T-cell (primary cell): ENCODE results near the gene ACTC1. TPM values are rescaled to one million over a fixed set of nuclear protein-coding genes. Genes with fewer than 3 reads are reported as not detected.
"Not testable (repeated sequence)": the region's sequence is repeated elsewhere in the genome, so short reads cannot be mapped to it uniquely, and the experiment has no call there.

Experiments
- ATAC-seq, 4 experiments: fragments of 200-7000 bp in 3 of 4; fragments of 150-1000 bp in 1 of 4; cut with Tn5 transposase; replicated peaks in 1 of 4; 1 replicate in 3 of 4; 2 replicates in 1 of 4; pipeline ENCODE4 v1.10.0; 2021; ENCODE audit warnings: moderate library complexity in 3 of 4, mild to moderate bottlenecking in 2 of 4, moderate number of reproducible peaks in 1 of 4
- CTCF ChIA-PET, 2 donors: fragments of 300-600 bp; sonication (Branson Sonifier 250); formaldehyde crosslinking; loops; one replicate each; lab custom pipeline; 2022; ENCODE audit warnings: antibody characterized with exemption in 2 of 2; lab: Charles Lee
- POLR2A ChIA-PET, 2 donors: fragments of 300-600 bp; sonication (Branson Sonifier 250); formaldehyde crosslinking; loops; one replicate each; lab custom pipeline; 2022; ENCODE audit warnings: antibody characterized with exemption in 2 of 2; lab: Charles Lee
- DNase-seq, 35 experiments: peaks; one replicate each; pipeline versions ENCODE4 v3.0.0 to v3.0.0-alpha.2; 2013 to 2023
- H3K27ac ChIP-seq: one replicate; pipeline ENCODE4 v1.5.1; 2013; ENCODE audit warnings: low read length
- H3K27me3 ChIP-seq, 2 experiments: replicated peaks in 1 of 2; 1 replicate in 1 of 2; 2 replicates in 1 of 2; pipeline versions ENCODE4 v1.6.1 to v1.7.0; 2013; ENCODE audit warnings: low read length in 1 of 2, mixed read lengths in 1 of 2; ENCODE audit not compliant: control insufficient read depth in 2 of 2, insufficient read depth in 2 of 2; ENCODE audit errors: extremely low read depth in 1 of 2
- H3K36me3 ChIP-seq, 2 donors: 1 replicate in 1 of 2; 2 replicates in 1 of 2; pipeline versions ENCODE4 v1.6.1 to v1.7.0; 2013; ENCODE audit warnings: low read length in 1 of 2; ENCODE audit not compliant: control insufficient read depth in 2 of 2, insufficient read depth in 1 of 2; ENCODE audit errors: extremely low read depth in 1 of 2
- H3K4me1 ChIP-seq, 2 experiments: 1 replicate in 1 of 2; 2 replicates in 1 of 2; pipeline versions ENCODE4 v1.6.1 to v1.7.0; 2013; ENCODE audit warnings: low read length in 2 of 2, mixed read lengths in 1 of 2; ENCODE audit not compliant: insufficient read depth in 2 of 2, control insufficient read depth in 1 of 2; ENCODE audit errors: extremely low read depth in 1 of 2
- H3K4me3 ChIP-seq, 2 donors: 1 replicate in 1 of 2; 2 replicates in 1 of 2; pipeline versions ENCODE4 v1.5.1 to v1.7.0; 2013; ENCODE audit warnings: mild to moderate bottlenecking in 2 of 2, low read length in 1 of 2, moderate library complexity in 1 of 2; ENCODE audit not compliant: control insufficient read depth in 1 of 2; ENCODE audit errors: extremely low read depth in 1 of 2
- H3K9me3 ChIP-seq: 2 replicates; pipeline ENCODE4 v1.7.0; 2013
- H3K27ac Mint-ChIP-seq, 2 donors: one replicate each; pipeline ENCODE4 v1.8.0; 2020 to 2021; ENCODE audit warnings: mild to moderate bottlenecking in 2 of 2, mixed read lengths in 2 of 2
- H3K27me3 Mint-ChIP-seq, 2 donors: one replicate each; pipeline ENCODE4 v1.8.0; 2021 to 2022; ENCODE audit warnings: mixed read lengths in 2 of 2
- H3K36me3 Mint-ChIP-seq: one replicate; pipeline ENCODE4 v1.8.0; 2021; ENCODE audit warnings: mixed read lengths
- H3K4me1 Mint-ChIP-seq, 3 donors: one replicate each; pipeline ENCODE4 v1.8.0; 2020 to 2022; ENCODE audit warnings: mixed read lengths in 3 of 3, mild to moderate bottlenecking in 1 of 3
- H3K4me3 Mint-ChIP-seq, 3 donors: one replicate each; pipeline ENCODE4 v1.8.0; 2020 to 2022; ENCODE audit warnings: mild to moderate bottlenecking in 3 of 3, mixed read lengths in 3 of 3, moderate library complexity in 3 of 3
- H3K9me3 Mint-ChIP-seq, 3 donors: one replicate each; pipeline ENCODE4 v1.8.0; 2020 to 2022; ENCODE audit warnings: mixed read lengths in 3 of 3
- WGBS: methylation state at CpG from one replicate; pipeline ENCODE4 v1.1.5; 2013; ENCODE audit warnings: missing lambda C conversion rate; ENCODE audit not compliant: insufficient coverage; 5-methylcytosine and 5-hydroxymethylcytosine counted together
- total RNA-seq, 35 experiments: library from RNA in 6 of 35; stranded (reverse) in 6 of 35; fragments of 120-200 nt in 1 of 35; gene quantifications; one replicate each; pipeline versions ENCODE4 v1.2.1 to v1.2.4 and lab custom pipeline; 2013 to 2026

ACTC1 gene
- total RNA-seq, 5 donors from 2014 or later (not counting 1 experiment from before 2014, with no cell fraction given) = not detected

DNA sequence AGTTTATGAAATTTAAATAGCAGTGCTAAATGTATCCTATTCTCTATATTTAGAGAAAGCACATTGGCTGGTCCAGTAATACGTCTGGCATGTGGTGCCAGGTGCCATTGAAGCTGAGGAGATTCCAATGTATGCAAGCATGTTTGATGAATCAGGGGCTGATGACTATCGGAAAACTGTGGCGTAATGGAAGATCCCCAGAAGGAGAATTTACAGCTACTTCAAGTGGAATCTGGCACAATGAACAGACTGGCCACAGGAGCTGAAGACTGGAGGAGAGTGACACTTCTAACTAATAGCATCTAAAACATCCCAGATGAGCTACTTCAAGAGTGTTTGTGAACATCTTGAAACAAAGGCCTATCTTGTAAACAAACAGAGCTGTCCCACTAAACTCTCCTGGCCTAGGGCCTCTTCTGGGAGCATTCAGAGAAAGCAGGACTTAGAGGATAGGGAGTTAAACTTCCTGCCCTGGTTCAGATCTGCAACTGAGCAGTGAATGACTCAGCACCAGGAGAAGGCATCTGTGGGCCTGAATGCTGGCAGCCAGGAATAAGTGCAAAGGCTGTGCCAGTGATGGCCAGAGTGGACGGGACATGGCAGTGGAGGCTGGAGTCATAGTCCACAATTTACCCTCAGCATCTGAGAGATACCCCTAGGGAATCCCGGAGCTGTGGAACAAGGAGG is 15.2 kb upstream of the ACTC1 start:
- ATAC-seq = no peak
- Mint-ChIP-seq H3K36me3 (no peaks in the 10 kb centered on the region), H3K9me3 (peaks cover 4 to 5% (median 4%) of the 10 kb centered on the region in 3 donors), H3K4me3 (no peak overlapping the region), H3K27me3 (peaks cover 41 to 48% of the 10 kb centered on the region in 2 donors), H3K27ac (no peak overlapping the region), H3K4me1 (no peaks in the 10 kb centered on the region)
- Histone ChIP-seq H3K9me3 (no peaks in the 10 kb centered on the region), H3K4me1 (no peaks in the 10 kb centered on the region), H3K36me3 (no peaks in the 10 kb centered on the region), H3K4me3 (no peak overlapping the region), H3K27ac (no peak overlapping the region), H3K27me3 (peaks cover 0 to 12% of the 10 kb centered on the region in 2 experiments)
- DNase-seq = no peak
- 90% methylated on average over 2 of the region's 5 CpGs for WGBS
- ChIA-PET CTCF (no interaction called here), POLR2A (interaction anchor here in 1 of 2 donors (0.6 kb wide), 1 partner anchor 52 kb away, joined by 5 read pairs; no protein-coding TSS in a partner anchor)

DNA sequence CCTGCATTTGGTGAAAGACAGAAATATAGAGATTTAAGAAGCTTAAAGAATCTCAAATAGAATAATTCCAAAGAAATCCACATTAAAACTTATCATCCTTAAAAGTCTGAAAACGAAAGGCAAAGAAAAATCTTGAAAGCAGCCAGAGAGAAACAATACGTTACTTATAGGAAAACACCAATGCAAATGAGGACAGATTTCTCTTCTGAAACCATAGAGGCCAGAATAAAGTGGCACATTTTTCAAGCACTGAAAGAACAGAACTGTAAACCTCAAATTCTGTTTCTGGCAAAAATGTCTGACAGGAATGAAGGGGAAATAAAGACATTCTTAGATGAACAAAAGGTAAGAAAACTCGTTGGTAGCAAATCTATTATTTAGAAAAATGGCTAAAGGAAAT is 13.8 kb upstream of the ACTC1 start:
- Mint-ChIP-seq H3K4me1 (no peaks in the 10 kb centered on the region), H3K9me3 (peaks cover 4 to 5% (median 4%) of the 10 kb centered on the region in 3 donors), H3K36me3 (no peaks in the 10 kb centered on the region), H3K27ac (no peak overlapping the region), H3K4me3 (no peak overlapping the region), H3K27me3 (peaks cover 44 to 53% of the 10 kb centered on the region in 2 donors)
- CTCF ChIA-PET = no interaction called here
- Histone ChIP-seq H3K9me3 (no peaks in the 10 kb centered on the region), H3K4me1 (no peaks in the 10 kb centered on the region), H3K36me3 (no peaks in the 10 kb centered on the region), H3K27ac (no peak overlapping the region), H3K27me3 (peaks cover 0 to 10% of the 10 kb centered on the region in 2 experiments), H3K4me3 (no peak overlapping the region)
- POLR2A ChIA-PET = no interaction called here
- no peak for DNase-seq
- 71% methylated on average over 1 of the region's 3 CpGs for WGBS
- no peak for ATAC-seq

DNA sequence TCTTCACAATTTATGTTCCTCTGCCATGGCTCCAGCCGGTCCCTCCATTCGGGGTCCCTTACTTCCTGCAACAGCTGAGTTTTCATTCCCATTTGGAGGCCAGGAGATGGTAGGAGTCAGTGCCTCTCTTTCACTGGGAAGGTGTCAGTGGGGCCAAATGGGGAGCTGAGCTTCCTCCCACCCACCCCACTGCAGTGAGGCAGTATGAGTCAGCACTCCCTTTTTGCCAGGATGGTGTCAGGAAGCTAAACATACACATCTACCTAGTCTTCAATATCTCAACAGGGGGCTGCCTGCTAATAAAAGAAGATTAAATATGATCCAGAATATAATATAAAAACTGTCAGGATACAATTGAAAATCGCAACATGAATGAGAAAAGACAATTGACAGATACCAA is 12.7 kb upstream of the ACTC1 start:
- Histone ChIP-seq H3K27me3 (peaks cover 0 to 8% of the 10 kb centered on the region in 2 experiments), H3K4me1 (no peaks in the 10 kb centered on the region), H3K9me3 (no peaks in the 10 kb centered on the region), H3K4me3 (no peak overlapping the region), H3K27ac (no peak overlapping the region), H3K36me3 (no peaks in the 10 kb centered on the region)
- Mint-ChIP-seq H3K27me3 (peaks cover 39 to 48% of the 10 kb centered on the region in 2 donors), H3K9me3 (peaks cover 4 to 5% (median 4%) of the 10 kb centered on the region in 3 donors), H3K4me3 (no peak overlapping the region), H3K4me1 (no peaks in the 10 kb centered on the region), H3K36me3 (no peaks in the 10 kb centered on the region), H3K27ac (no peak overlapping the region)
- ChIA-PET POLR2A (no interaction called here), CTCF (no interaction called here)
- WGBS = no CpG with 5 or more reads among the region's 3 CpGs
- DNase-seq = no peak
- no peak for ATAC-seq

DNA sequence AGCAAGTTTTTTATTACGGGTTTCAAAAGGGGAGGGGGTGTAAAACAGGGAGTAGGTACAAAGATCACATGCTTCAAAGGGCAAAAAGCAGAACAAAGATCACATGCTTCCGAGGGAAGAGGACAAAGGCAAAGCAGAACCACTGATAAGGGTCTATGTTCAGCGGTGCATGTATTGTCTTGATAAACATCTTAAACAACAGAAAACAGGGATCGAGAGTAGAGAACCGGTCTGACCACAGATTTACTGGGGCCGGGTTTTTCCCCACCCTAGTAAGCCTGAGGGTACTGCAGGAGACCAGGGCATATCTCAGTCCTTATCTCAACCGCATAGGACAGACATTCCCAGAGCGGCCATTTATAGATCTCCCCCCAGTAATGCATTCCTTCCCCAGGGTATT is 11.9 kb upstream of the ACTC1 start:
- H3K4me3 ChIP-seq, ATAC-seq, H3K36me3 Mint-ChIP-seq, CTCF ChIA-PET, POLR2A ChIA-PET, H3K27me3 ChIP-seq, H3K27ac ChIP-seq, H3K4me3 Mint-ChIP-seq, H3K4me1 Mint-ChIP-seq, DNase-seq, H3K4me1 ChIP-seq, H3K36me3 ChIP-seq, H3K9me3 ChIP-seq, H3K27ac Mint-ChIP-seq, H3K9me3 Mint-ChIP-seq: not testable (repeated sequence)
- peaks cover 34 to 43% of the 10 kb centered on the region in 2 donors for H3K27me3 Mint-ChIP-seq
- WGBS = 81% methylated on average over 3 of the region's 8 CpGs

DNA sequence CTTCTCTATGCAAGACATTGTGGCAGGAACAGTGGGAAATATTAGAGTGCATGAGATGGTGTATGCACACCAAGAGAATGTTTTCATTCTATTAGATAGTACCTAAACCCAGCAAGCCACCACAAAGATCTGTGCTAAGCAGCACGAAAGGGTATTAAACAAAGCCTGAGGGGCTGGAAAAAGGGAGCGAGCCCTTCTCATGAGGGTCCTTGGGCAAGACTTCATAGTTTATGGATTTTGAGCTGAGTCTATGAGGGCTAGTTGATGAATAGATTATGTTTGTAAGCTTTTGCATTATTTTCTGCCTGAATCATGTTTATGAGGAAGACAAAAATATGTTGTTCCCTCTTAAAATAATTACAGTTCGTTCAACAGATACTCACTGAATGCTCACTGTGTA is 9.4 kb upstream of the ACTC1 start:
- Histone ChIP-seq H3K4me1 (no peaks in the 10 kb centered on the region), H3K4me3 (no peak overlapping the region), H3K27me3 (peaks cover 0 to 14% of the 10 kb centered on the region in 2 experiments), H3K27ac (no peak overlapping the region), H3K36me3 (no peaks in the 10 kb centered on the region), H3K9me3 (no peaks in the 10 kb centered on the region)
- Mint-ChIP-seq H3K4me3 (no peak overlapping the region), H3K9me3 (peaks cover 4 to 5% (median 4%) of the 10 kb centered on the region in 3 donors), H3K27me3 (peaks cover 25 to 29% of the 10 kb centered on the region in 2 donors), H3K36me3 (no peaks in the 10 kb centered on the region), H3K4me1 (no peaks in the 10 kb centered on the region), H3K27ac (no peak overlapping the region)
- no peak for ATAC-seq
- WGBS = 60% methylated on average over 1 of the region's 3 CpGs
- ChIA-PET CTCF (no interaction called here), POLR2A (no interaction called here)
- DNase-seq = no peak

DNA sequence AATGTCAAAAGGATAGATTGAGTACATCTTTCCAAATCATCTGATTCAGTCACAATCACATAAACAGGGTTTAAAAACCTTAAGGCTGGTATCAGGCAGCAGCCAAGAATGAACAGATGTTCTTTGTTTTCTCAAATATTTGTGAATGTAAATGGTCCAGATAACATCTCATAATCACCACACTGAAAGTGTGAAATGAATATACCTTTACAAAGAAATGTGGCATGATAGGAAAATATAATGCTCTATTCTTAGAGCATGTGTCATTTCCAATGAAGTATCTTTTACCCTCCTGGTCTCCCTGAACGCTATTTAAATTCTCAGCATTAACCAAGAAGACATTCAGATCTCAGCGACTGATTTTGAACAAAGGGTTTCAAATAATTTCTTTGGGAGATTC is 8.8 kb upstream of the ACTC1 start:
- Mint-ChIP-seq H3K27me3 (peaks cover 28 to 29% of the 10 kb centered on the region in 2 donors), H3K9me3 (peaks cover 4 to 5% (median 4%) of the 10 kb centered on the region in 3 donors), H3K4me1 (no peaks in the 10 kb centered on the region), H3K27ac (no peak overlapping the region), H3K4me3 (no peak overlapping the region), H3K36me3 (no peaks in the 10 kb centered on the region)
- 60% methylated on average over 1 of the region's 2 CpGs for WGBS
- H3K27me3 ChIP-seq = peaks cover 0 to 21% of the 10 kb centered on the region in 2 experiments
- H3K4me1 ChIP-seq = no peaks in the 10 kb centered on the region
- ATAC-seq = no peak
- no peaks in the 10 kb centered on the region for H3K36me3 ChIP-seq
- no peak overlapping the region for H3K4me3 ChIP-seq
- ChIA-PET CTCF (no interaction called here), POLR2A (no interaction called here)
- no peak for DNase-seq
- no peak overlapping the region for H3K27ac ChIP-seq
- H3K9me3 ChIP-seq = no peaks in the 10 kb centered on the region
